ENCODE data around the gene APOB.

Gene APOB

GRCh38 chr2:21001988-21002813 is 41.7 kb downstream of the APOB start:
- DNase-seq, result no peak

DNA sequence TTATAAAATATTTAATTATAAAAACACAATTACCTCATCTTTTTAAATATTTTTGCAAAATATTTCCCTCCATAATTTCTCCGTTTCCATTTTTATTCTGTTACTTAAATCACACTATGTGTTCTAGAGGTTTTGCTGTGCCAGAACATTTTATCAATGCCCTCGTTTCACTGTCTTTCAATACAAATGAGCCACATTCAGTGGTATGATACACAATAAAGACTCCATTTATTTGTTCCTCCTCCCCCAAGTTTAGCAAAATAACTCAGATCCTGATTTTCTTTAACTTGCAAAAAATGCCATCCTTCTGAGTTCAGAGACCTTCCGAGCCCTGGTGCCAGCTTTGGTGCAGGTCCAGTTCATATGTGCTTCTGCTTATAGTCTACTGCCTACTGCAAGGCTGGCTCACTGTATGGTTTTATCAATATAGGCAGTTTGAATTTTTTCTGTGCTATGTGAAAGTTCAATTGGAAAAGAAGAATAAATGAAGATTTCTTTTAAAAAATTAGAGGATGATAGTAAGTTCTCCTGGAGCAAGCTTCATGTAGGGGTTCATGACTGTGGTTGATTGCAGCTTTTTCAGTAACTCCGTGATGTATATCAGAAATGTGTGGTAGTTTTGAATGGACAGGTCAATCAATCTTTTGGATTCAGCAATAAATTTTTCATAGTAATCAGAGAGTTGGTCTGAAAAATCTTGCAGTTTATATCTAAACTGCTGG is 42.5 kb downstream of the APOB start:
- DNase-seq, result no peak

DNA sequence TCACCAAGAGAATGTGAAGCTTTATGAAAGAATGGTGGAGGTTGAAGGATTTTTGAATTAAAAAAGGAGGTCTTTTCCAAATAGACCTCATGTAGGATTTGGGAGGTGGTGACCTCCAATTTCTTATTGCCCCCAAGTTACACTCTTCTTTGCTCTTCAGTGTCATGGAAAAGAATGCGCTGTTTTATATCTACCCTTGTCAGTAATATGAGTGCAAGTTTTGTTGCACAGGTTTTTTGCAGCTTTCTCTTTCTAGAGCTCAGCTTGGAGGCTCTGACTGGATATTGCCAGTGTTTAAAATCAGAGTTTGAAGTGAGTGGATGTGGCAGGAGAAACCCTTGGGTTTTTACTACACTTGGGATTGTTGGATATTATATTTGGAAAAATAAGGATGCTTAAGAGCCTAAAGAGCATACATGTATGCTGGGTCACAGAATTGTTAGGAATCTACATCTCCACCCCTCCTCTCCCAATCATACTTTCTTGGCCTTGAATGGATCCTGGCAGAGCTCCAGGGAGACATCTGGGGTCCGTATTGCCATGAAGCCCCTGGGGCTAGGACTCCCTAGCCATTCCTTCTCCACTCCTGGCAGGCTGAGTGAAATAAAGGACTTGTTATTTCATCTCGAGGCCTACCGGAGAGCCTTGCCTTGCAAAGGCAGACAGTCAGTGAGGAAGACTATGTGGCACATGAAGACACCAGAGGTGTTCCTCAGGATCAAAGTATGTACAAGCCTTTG is 43.8 kb downstream of the APOB start:
- DNase-seq, result no peak

- DNase-seq, result no peak
These were observed 44.6 kb downstream of the APOB start for GRCh38 chr2:20998972-20999905.

GRCh38 chr2:20997953-20998722 is 45.7 kb downstream of the APOB start:
- no peak for DNase-seq

DNA sequence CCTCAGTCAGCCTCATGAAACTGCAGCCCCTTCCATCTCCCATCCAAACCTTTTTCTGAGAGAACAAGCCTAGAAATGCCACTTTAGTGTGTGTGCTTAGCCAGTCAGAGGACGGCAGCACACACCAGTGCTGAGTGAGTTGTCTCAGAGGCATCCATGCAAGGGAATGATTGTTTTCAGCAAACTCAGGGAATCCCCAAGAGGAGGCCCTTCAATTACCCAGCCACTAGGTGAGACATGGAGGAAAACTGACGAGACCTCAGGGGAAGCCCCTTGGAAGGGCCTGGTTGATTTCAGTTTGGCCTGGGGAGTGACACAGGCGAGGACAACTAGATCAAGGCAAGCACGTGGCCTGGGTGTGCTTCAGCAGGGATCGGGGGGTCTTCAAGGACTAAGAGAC is 49.7 kb downstream of the APOB start:
- no peak for DNase-seq

DNA sequence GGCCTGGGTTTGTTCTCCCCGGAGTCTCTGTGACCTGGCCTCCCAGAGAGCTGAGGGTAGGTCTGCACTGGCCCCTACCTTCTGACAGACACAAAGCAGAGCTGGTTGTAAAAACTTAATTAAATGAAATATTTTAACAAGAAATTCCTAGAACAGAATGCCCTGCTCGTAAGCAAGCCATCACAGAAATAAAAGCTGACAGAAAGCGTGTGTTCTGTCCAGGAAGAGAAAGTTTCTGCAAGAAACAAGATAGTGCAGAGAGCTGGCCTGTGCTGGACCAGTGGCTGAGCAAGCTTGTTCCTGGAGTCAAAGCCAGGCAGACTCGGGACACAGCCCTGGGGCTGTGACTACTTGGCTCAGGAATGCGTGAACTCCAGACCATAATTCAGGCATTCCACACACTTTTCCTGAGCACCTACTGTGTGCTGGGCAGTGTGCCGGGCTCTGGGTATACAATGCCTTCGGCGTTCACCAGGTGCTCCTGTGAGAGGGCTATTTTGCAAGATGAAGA is 51.6 kb downstream of the APOB start:
- no peak for DNase-seq

DNA sequence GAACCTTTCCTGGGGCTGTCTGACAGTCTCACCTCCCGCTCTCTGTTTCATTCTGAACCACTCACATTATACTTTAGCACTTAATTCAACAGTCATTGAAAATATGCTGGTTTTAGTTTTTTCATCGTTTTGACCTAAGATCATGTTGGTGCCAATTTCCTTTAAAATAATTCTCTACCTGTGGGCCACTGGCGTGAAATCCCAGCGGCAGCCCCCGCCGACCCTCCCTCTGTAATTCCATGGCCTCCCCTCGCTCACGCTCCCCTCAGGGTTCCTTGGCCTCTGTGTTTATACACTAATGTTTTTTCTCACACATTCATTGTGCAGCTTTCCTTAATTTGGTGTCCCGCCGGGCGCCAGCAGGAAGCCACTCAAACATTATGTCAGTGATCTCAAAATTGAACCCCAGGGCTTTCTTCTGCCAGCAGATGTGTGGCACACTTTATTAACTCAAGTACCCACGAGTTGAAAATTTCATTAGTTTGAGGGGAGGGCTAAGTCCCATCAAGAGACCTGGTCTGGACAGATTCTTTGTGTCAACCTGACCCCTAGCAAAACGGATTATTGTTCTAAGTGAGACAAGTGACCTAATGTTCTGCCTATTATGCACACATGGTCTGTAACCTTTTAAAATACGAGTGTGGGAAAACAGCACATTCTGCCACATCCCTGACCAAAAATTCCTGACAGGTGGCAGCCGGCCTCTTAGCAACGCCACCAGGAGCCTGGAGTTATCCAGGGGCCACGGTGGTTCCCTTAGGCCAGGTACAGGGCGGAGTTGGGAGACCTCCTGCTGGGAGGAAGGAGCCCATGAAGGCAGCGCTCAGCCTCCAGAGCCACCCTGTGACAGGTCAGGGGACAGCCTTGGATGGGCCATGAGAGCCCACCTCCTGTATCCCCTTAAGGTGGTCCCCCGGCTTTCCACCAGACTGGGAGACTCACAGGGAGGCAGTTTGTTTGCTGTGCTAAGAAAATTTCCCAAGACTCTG is 53.1 kb downstream of the APOB start:
- no peak for DNase-seq

- DNase-seq, result no peak
These were observed 54.5 kb downstream of the APOB start for GRCh38 chr2:20989404-20989803.

DNA sequence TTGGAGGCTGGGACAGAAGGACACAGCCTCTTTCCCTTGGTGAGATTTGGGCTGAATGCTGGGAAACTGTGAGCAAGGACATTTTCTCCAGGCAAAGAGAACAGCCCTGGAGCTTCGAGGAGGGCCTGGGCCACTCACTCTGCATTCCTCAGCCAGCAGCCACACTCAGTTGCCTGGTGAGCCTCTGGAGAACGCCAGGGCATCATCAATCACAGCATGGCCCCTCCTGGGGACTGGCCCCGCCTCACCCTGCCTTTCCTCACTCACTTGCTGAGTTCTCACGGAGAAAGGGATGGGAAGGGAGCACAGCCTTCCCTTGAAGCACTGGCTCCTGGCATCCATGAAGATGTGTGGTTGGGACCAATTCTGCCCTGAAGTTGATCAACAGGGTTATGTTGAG is 55.0 kb downstream of the APOB start:
- no peak for DNase-seq

GRCh38 chr2:20986024-20986939 is 57.6 kb downstream of the APOB start:
- no peak for DNase-seq

DNA sequence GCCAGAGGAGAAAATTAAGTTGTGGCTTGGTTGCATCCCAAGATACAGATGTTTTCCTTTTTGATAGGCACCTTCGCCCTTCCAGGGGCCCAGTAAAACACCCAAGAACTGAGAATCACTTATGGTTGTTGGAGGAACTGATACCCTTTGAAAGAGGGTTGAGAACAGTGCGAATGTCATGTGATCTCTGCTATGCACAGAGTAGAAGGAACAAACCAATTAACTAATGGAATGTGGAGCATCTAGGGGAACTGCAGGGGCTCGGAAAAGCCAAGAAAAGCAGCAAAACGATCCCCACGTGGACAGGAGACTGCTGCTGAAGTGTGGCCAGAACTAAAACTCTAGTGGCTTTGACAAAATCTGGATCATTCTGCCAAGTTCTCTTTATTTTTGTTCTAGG is 58.8 kb downstream of the APOB start:
- no peak for DNase-seq

DNA sequence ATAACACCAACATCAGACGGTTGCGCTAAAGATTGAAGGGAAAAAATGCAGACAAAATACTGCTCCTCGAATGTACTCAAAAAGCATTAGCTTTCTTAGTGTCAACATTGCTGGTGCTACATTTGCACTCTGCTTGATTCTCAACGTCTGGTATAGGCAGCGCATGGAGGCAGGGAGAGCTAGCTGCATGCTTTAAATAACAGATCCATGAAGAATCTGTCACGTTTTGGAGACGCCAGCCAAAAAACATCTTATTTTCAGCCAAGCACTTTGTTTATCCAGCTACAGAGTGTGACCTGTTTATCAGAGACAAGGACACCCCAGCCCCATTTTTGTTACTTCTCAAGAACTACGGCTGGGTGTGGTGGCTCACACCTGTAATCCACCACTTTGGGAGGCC is 59.5 kb downstream of the APOB start:
- DNase-seq, result no peak

- no peak for DNase-seq
These were observed 60.0 kb downstream of the APOB start for GRCh38 chr2:20983844-20984243.

DNA sequence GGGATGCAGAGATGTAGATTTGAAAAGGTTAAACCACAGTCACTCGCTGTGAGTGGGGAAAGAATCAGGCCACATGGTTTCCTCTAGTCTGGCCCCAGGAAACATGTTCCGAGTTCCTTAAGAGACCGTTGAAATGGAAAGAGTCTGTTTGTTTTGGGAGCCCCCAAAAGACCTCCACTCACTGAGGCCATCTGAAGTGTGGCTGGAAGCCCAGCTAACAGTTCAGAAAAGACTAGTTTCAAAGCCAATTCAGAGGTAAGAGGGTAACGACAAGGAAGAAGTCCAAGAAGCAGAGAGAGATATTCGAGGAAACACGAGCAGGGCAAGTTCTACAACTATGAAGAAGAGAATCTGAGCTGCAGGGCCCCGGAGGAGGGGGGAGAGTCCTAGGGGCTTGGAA is 61.0 kb downstream of the APOB start:
- DNase-seq, result no peak

GRCh38 chr2:20977520-20978180 is 66.2 kb downstream of the APOB start:
- no peak for DNase-seq

DNA sequence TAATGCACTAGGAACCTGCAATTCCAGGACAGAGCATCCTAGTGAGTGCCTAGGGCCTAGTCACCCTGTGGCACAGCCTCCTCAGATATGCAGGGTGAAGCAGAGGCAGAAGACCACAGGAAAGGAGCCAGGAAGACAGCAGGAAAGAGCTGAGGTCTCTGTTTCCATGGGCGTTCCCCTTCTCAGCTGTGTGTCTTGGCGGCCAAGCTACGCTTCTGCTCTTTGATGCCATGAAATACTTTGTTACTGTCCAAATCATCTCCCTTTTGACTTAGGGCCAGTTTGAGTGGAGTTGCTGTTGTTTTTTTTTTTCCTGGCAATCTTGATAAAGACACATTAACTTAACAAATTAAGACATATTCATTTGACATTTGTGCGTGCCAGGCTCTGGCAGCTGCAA is 67.3 kb downstream of the APOB start:
- no peak for DNase-seq

GRCh38 chr2:20972792-20973565 is 70.9 kb downstream of the APOB start:
- no peak for DNase-seq

All from activated CD4-positive, alpha-beta T cell treated with anti-CD3 and anti-CD28 coated beads, Interleukin-10, Interleukin-2, amounts not matched to agents 100 ng/mL and 50 ng/mL, durations not matched to agents 16 hours and 8 hours (primary cell).